Spleen (tissue), 11 donors: ENCODE measurements around the gene CYP27C1. TPM values are rescaled to one million over a fixed set of nuclear protein-coding genes. Genes with fewer than 3 reads are reported as not detected.
A peak's percentile ranks its signal among the peaks of the same experiment; 100 is the strongest.

Source experiments
- DNase-seq: peaks from one replicate; pipeline ENCODE4 v3.0.0-alpha.2; 2020
- H3K27ac ChIP-seq, 8 donors: fragments of 200-600 bp; sonication (generic) in 7 of 8; 1 replicate in 4 of 8; 2 replicates in 4 of 8; pipeline versions ENCODE4 v1.5.0 to v1.8.0; 2016 to 2021; ENCODE audit warnings: inconsistent platforms in 4 of 8, mild to moderate bottlenecking in 4 of 8, moderate library complexity in 1 of 8
- H3K27me3 ChIP-seq, 7 donors: fragments of 200-600 bp; sonication (generic) in 6 of 7; replicated peaks in 1 of 7; 1 replicate in 4 of 7; 2 replicates in 3 of 7; pipeline versions ENCODE4 v1.5.0 to v1.8.0; 2016 to 2021; ENCODE audit warnings: inconsistent platforms in 3 of 7, mild to moderate bottlenecking in 1 of 7
- H3K36me3 ChIP-seq, 6 donors: fragments of 200-600 bp; sonication (generic) in 5 of 6; 1 replicate in 4 of 6; 2 replicates in 2 of 6; pipeline versions ENCODE4 v1.5.0 to v1.8.0; 2016 to 2021; ENCODE audit warnings: inconsistent platforms in 2 of 6
- H3K4me1 ChIP-seq, 6 donors: fragments of 200-600 bp; sonication (generic) in 5 of 6; 1 replicate in 3 of 6; 2 replicates in 3 of 6; pipeline versions ENCODE4 v1.5.0 to v1.8.0; 2016 to 2021; ENCODE audit warnings: inconsistent platforms in 3 of 6
- H3K4me3 ChIP-seq, 8 donors: fragments of 200-600 bp; sonication (generic) in 7 of 8; 1 replicate in 4 of 8; 2 replicates in 4 of 8; pipeline versions ENCODE4 v1.5.0 to v1.8.0; 2016 to 2021; ENCODE audit warnings: inconsistent platforms in 4 of 8, mild to moderate bottlenecking in 4 of 8, moderate library complexity in 2 of 8
- H3K9me3 ChIP-seq, 8 donors: fragments of 200-600 bp; sonication (generic) in 7 of 8; 1 replicate in 4 of 8; 2 replicates in 4 of 8; pipeline versions ENCODE4 v1.5.0 to v1.8.0; 2016 to 2021; ENCODE audit warnings: inconsistent platforms in 4 of 8
- POLR2A ChIP-seq, 3 donors: fragments of 450-650 bp; IDR thresholded peaks; one replicate each; pipeline ENCODE4 v1.5.1; 2017; ENCODE audit warnings: antibody characterized with exemption in 3 of 3, mild to moderate bottlenecking in 1 of 3
- POLR2AphosphoS5 ChIP-seq, 3 donors: sonication (generic); formaldehyde crosslinking; IDR thresholded peaks; one replicate each; pipeline ENCODE4 v1.5.1; 2017; ENCODE audit warnings: antibody characterized with exemption in 3 of 3
- WGBS, 5 donors: extraction: QIAGEN DNeasy Blood & Tissue Kit in 3 of 5; methylation state at CpG; one replicate each; pipeline versions ENCODE4 v1.1.5 to v1.1.7; 2013 to 2018; 5-methylcytosine and 5-hydroxymethylcytosine counted together
- intact Hi-C: fragments of 100-400 bp; cut with DNase I; formaldehyde crosslinking; loops from one replicate; pipeline ENCODE4 v1.15.0; 2023; ENCODE audit warnings: low total_unique reads
- polyA plus RNA-seq, 3 donors: library from polyadenylated mRNA; stranded (reverse); fragments of 200-250 nt; gene quantifications; one replicate each; pipeline ENCODE4 v1.2.1, GENCODE V29; 2013
- total RNA-seq, 7 donors: library from RNA; depleted of rRNA in 3 of 7; stranded (reverse); fragments of >200 nt in 3 of 7; fragmentation: NEBNext Ultra II Directional in 4 of 7; extraction: Animal tissue kit (Norgen Biotek cat#: 25700) in 4 of 7; gene quantifications; one replicate each; pipeline versions ENCODE4 v1.1.0 to v1.2.1, GENCODE V29; 2016 to 2021
- TF ChIP-seq, protein P1 (sequence below), 11 experiments: fragments of 200-600 bp in 7 of 11; fragments of 450-650 bp in 4 of 11; sonication (generic) in 4 of 11; IDR thresholded peaks in 8 of 11; conservative IDR thresholded peaks in 3 of 11; 1 replicate in 7 of 11; 2 replicates in 4 of 11; pipeline versions ENCODE4 v1.4.0 to v1.8.0; 2016 to 2021; ENCODE audit warnings: antibody characterized with exemption in 11 of 11, inconsistent platforms in 4 of 11, mild to moderate bottlenecking in 1 of 11
- donor health status: healthy with polysubstance abuse.
- donor health status: DM: no; HTN: no; CAD: no; lungs with moderate emphysema.
- donor health status: DM: no; HTN: no; CAD: no.
- donor health status: Bipolar disorder and iron deficiency.
- donor health status: healthy.
- donor health status: DM: no; HTN: no; CAD: no.
- donor health status: DM: yes; HTN: yes; CAD: no.

CYP27C1 gene
- total and polyA plus RNA-seq, 10 donors: 0.07 to 0.36 (median 0.21) TPM; not detected in 2

DNA sequence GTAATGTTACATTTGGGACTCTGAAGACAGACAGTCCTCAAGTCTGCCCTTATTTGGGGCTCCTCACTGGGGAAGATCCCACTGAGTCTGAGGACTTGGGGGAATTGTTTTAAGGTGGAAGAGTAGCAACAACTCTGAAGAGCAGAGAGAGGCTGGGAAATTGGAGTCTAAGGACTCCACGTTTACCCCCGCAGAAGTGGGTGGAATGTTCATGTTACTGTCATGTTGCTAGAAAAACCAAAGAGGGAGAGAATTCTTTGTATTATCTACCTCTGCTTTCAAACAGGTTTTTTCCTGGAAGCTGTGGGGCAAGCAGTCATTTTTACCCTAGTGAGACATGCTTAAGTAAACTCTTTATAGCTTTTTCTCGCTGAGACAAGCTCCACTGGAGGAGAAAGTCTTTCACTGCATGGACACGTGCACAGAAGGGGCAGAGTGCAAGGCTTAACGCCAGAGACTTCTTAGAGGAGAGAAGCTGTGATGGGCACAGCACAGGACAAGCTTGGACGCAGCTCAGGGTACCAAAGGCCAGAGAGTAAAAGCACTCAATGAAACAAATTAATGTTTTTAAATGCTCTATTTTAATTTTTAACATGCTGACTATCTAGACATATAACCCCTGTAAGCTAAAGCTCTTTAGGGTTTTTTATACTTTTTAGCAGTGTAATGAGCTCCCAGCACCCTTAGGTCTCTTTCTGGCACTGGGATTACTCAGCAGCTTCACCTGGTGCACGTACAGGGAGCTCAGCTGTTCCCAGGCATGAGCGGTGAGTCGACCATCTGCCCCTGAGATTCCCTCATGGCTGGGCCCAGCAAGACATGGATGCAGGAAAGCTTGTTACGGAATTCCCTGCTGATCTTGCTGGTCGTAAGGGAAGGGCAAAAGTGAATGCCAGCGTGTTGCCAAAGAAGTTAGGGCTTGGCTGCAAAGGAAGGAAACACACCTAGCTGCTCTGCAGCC, 58.6 kb downstream of the CYP27C1 start:
- intact Hi-C loops: no loop called here
- Histone ChIP-seq H3K27me3 (no peaks in the 10 kb centered on the region), H3K36me3 (no peaks in the 10 kb centered on the region), H3K4me3 (no peak overlapping the region), H3K27ac (no peak overlapping the region), H3K4me1 (peaks cover 0 to 39% (median 16%) of the 10 kb centered on the region in 6 donors), H3K9me3 (no peaks in the 10 kb centered on the region)
- DNase-seq: no peak
- WGBS, 5 donors: 70 to 83% (median 79%) methylated on average over 12 of the region's 12 CpGs
- TF ChIP-seq POLR2AphosphoS5 (IDR thresholded peaks at IDR 0.05) (no peak), POLR2A (IDR thresholded peaks at IDR 0.05) (no peak)
- TF ChIP-seq, protein P1, sequence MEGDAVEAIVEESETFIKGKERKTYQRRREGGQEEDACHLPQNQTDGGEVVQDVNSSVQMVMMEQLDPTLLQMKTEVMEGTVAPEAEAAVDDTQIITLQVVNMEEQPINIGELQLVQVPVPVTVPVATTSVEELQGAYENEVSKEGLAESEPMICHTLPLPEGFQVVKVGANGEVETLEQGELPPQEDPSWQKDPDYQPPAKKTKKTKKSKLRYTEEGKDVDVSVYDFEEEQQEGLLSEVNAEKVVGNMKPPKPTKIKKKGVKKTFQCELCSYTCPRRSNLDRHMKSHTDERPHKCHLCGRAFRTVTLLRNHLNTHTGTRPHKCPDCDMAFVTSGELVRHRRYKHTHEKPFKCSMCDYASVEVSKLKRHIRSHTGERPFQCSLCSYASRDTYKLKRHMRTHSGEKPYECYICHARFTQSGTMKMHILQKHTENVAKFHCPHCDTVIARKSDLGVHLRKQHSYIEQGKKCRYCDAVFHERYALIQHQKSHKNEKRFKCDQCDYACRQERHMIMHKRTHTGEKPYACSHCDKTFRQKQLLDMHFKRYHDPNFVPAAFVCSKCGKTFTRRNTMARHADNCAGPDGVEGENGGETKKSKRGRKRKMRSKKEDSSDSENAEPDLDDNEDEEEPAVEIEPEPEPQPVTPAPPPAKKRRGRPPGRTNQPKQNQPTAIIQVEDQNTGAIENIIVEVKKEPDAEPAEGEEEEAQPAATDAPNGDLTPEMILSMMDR (IDR thresholded peaks at IDR 0.05 in 8 of 11, conservative IDR thresholded peaks at IDR 0.05 in 3 of 11): no peak

DNA sequence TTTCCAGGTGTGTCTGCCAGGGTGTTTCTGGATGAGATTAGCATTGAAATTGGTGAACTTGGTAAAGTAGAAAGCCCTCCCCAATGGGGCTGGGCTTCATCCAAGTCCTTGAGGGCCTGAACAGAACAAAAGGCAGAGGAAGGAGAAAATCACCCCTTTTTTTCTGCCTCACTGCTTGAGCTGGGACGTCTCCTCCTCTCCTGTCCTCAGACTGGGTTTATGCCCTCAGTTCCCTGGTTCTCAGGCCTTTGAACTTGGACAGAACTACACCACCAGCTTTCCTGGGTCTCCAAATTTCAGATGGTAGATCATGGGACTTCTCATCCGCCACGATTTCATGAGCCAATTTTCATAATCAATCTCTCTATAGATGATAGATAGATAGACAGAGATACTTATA, 59.4 kb downstream of the CYP27C1 start:
- 56 to 87% (median 67%) methylated on average over 3 of the region's 3 CpGs for WGBS, 5 donors
- Histone ChIP-seq H3K27ac (no peak overlapping the region), H3K9me3 (no peaks in the 10 kb centered on the region), H3K36me3 (no peaks in the 10 kb centered on the region), H3K4me3 (no peak overlapping the region), H3K27me3 (no peaks in the 10 kb centered on the region), H3K4me1 (peaks cover 0 to 45% (median 16%) of the 10 kb centered on the region in 6 donors)
- TF ChIP-seq, protein P1 (IDR thresholded peaks at IDR 0.05 in 8 of 11, conservative IDR thresholded peaks at IDR 0.05 in 3 of 11): no peak
- TF ChIP-seq POLR2A (IDR thresholded peaks at IDR 0.05): no peak
- no peak for TF ChIP-seq POLR2AphosphoS5 (IDR thresholded peaks at IDR 0.05)
- intact Hi-C loops: no loop called here
- no peak for DNase-seq

- no peak for DNase-seq
- no peak for TF ChIP-seq POLR2A (IDR thresholded peaks at IDR 0.05)
- TF ChIP-seq POLR2AphosphoS5 (IDR thresholded peaks at IDR 0.05): no peak
- TF ChIP-seq, protein P1 (IDR thresholded peaks at IDR 0.05 in 8 of 11, conservative IDR thresholded peaks at IDR 0.05 in 3 of 11): no peak
- no peaks in the 10 kb centered on the region for H3K9me3 ChIP-seq
- peaks cover 0 to 45% (median 16%) of the 10 kb centered on the region in 6 donors for H3K4me1 ChIP-seq
- 86 to 95% (median 89%) methylated on average over 2 of the region's 2 CpGs for WGBS, 5 donors
- no peak overlapping the region for H3K4me3 ChIP-seq
- no peak overlapping the region for H3K27ac ChIP-seq
- H3K36me3 ChIP-seq: no peaks in the 10 kb centered on the region
- intact Hi-C loops: no loop called here
- no peaks in the 10 kb centered on the region for H3K27me3 ChIP-seq
Measured at GRCh38 chr2:127159543-127159942, 60.6 kb downstream of the CYP27C1 start.

GRCh38 chr2:127158614-127159290, 61.3 kb downstream of the CYP27C1 start:
- Histone ChIP-seq H3K4me3 (no peak overlapping the region), H3K36me3 (no peaks in the 10 kb centered on the region), H3K9me3 (no peaks in the 10 kb centered on the region), H3K27ac (no peak overlapping the region), H3K27me3 (no peaks in the 10 kb centered on the region), H3K4me1 (peaks cover 0 to 45% (median 16%) of the 10 kb centered on the region in 6 donors)
- intact Hi-C loops: no loop called here
- TF ChIP-seq POLR2AphosphoS5 (IDR thresholded peaks at IDR 0.05) (no peak), POLR2A (IDR thresholded peaks at IDR 0.05) (no peak)
- TF ChIP-seq, protein P1 (IDR thresholded peaks at IDR 0.05 in 8 of 11, conservative IDR thresholded peaks at IDR 0.05 in 3 of 11): no peak
- 52 to 59% (median 54%) methylated on average over 11 of the region's 11 CpGs for WGBS, 5 donors
- peak; percentile 33 for DNase-seq
